HEK293 (cell line): Measurements from ENCODE around the gene MYO15B.

Experiments
- CTCF ChIP-seq: fragments of 450-650 bp; formaldehyde crosslinking; IDR thresholded peaks from 2 replicates; pipeline ENCODE4 v1.5.1; 2016; ENCODE audit warnings: missing biosample characterization, missing genetic modification characterization
- PATZ1 ChIP-seq: fragments of 450-650 bp; formaldehyde crosslinking; IDR thresholded peaks from 2 replicates; pipeline ENCODE4 v1.5.1; 2016; ENCODE audit warnings: missing biosample characterization, missing genetic modification characterization
- REST ChIP-seq: fragments of 450-650 bp; formaldehyde crosslinking; IDR thresholded peaks from 2 replicates; pipeline ENCODE4 v1.5.1; 2016; ENCODE audit warnings: missing biosample characterization, missing genetic modification characterization
- ZBTB1 ChIP-seq: fragments of 450-650 bp; formaldehyde crosslinking; IDR thresholded peaks from 2 replicates; pipeline ENCODE4 v1.5.1; 2016; ENCODE audit warnings: missing biosample characterization, missing genetic modification characterization
- ZNF175 ChIP-seq: fragments of 450-650 bp; formaldehyde crosslinking; IDR thresholded peaks from 2 replicates; pipeline ENCODE4 v1.5.1; 2016; ENCODE audit warnings: missing biosample characterization, missing genetic modification characterization
- ZNF837 ChIP-seq: fragments of 450-650 bp; formaldehyde crosslinking; IDR thresholded peaks from 2 replicates; pipeline ENCODE4 v1.5.1; 2016; ENCODE audit warnings: missing biosample characterization, missing genetic modification characterization

- TF ChIP-seq CTCF (tag by site-specific recombination) (no peak), REST (tag by site-specific recombination) (no peak), ZNF175 (tag by site-specific recombination) (no peak), ZBTB1 (tag by site-specific recombination) (no peak), ZNF837 (tag by site-specific recombination) (no peak), PATZ1 (tag by site-specific recombination) (no peak)
These were observed 54.7 kb downstream of the MYO15B start for GRCh38 chr17:75642182-75642783.
